Calu3 (cell line): ENCODE data around the gene RAB17. TPM values are rescaled to one million over a fixed set of nuclear protein-coding genes. Genes with fewer than 3 reads are reported as not detected.

Source experiments
- BruUV-seq: library from RNA; stranded (reverse); fragments of 400-500 nt; replicated peaks from 2 replicates; lab custom pipeline; 2021; lab: Mats Ljungman, UMichigan
- CTCF ChIA-PET: fragments of 300-600 bp; sonication (Branson Sonifier 250); formaldehyde crosslinking; loops from one replicate; lab custom pipeline; 2022; ENCODE audit warnings: antibody characterized with exemption; lab: Charles Lee
- DNase-seq: peaks from one replicate; pipeline ENCODE4 v3.0.0; 2022
- H3K27ac Mint-ChIP-seq: one replicate; pipeline ENCODE4 v1.8.0; 2022; ENCODE audit warnings: mixed read lengths; ENCODE audit not compliant: unreplicated experiment
- H3K27me3 Mint-ChIP-seq: one replicate; pipeline ENCODE4 v1.8.0; 2022; ENCODE audit warnings: mixed read lengths; ENCODE audit not compliant: unreplicated experiment
- H3K36me3 Mint-ChIP-seq: one replicate; pipeline ENCODE4 v1.8.0; 2022; ENCODE audit warnings: mild to moderate bottlenecking, moderate library complexity, mixed read lengths; ENCODE audit not compliant: insufficient read depth, unreplicated experiment
- H3K4me1 Mint-ChIP-seq: one replicate; pipeline ENCODE4 v1.8.0; 2022; ENCODE audit warnings: mild to moderate bottlenecking, low read depth, mixed read lengths; ENCODE audit not compliant: unreplicated experiment
- H3K4me3 Mint-ChIP-seq: one replicate; pipeline ENCODE4 v1.8.0; 2022; ENCODE audit warnings: mild to moderate bottlenecking, low read depth, moderate library complexity, mixed read lengths; ENCODE audit not compliant: unreplicated experiment
- H3K9me3 Mint-ChIP-seq: one replicate; pipeline ENCODE4 v1.8.0; 2022; ENCODE audit warnings: low read depth, mixed read lengths; ENCODE audit not compliant: unreplicated experiment
- intact Hi-C: fragments of 100-400 bp; cut with micrococcal nuclease; formaldehyde crosslinking; loops from one replicate; pipeline ENCODE4 v1.10.0; 2022; ENCODE audit not compliant: unreplicated experiment
- total RNA-seq: library from RNA; stranded (reverse); gene quantifications from 2 replicates; pipeline ENCODE4 v1.2.3, GENCODE V29; 2022
- TF ChIP-seq, protein P1 (sequence below): fragments of 200-600 bp; IDR thresholded peaks from one replicate; pipeline ENCODE4 v1.8.0; 2022; ENCODE audit warnings: antibody characterized with exemption; ENCODE audit not compliant: unreplicated experiment

RAB17 gene
- total RNA-seq, 1 experiment from 2014 or later: 33.3 TPM

DNA sequence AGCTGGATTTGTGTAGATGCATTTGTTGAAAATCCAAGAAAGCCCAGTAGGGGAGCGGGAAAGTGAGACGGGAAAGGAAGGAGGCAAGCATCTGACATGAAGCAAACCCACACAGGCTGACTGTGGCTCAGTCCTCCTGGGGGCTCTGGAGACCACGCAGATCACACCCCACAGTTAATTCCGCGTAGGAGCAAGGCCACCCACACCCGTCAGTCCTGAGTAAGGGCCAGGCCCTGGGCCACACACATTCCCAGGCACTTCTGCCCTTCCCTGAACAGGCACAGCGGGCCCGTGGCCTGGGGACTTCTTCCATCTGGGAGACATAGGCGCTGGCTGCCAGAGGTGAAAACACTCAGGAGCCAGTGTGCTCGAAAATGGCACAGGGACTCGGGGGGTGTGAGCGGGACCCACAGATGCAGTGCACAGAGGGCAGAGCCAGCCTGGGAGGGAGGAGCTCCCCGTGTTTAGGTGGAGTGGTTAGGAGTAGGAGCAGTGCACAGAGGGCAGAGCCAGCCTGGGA, 43.6 kb downstream of the RAB17 start:
- BruUV-seq: no TSS peak
- H3K9me3 Mint-ChIP-seq: no peaks in the 10 kb centered on the region
- H3K36me3 Mint-ChIP-seq: peaks cover 5% of the 10 kb centered on the region
- TF ChIP-seq, protein P1, sequence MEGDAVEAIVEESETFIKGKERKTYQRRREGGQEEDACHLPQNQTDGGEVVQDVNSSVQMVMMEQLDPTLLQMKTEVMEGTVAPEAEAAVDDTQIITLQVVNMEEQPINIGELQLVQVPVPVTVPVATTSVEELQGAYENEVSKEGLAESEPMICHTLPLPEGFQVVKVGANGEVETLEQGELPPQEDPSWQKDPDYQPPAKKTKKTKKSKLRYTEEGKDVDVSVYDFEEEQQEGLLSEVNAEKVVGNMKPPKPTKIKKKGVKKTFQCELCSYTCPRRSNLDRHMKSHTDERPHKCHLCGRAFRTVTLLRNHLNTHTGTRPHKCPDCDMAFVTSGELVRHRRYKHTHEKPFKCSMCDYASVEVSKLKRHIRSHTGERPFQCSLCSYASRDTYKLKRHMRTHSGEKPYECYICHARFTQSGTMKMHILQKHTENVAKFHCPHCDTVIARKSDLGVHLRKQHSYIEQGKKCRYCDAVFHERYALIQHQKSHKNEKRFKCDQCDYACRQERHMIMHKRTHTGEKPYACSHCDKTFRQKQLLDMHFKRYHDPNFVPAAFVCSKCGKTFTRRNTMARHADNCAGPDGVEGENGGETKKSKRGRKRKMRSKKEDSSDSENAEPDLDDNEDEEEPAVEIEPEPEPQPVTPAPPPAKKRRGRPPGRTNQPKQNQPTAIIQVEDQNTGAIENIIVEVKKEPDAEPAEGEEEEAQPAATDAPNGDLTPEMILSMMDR: no peak
- no peaks in the 10 kb centered on the region for H3K4me1 Mint-ChIP-seq
- DNase-seq: no peak
- CTCF ChIA-PET: no interaction called here
- no peaks in the 10 kb centered on the region for H3K27me3 Mint-ChIP-seq
- H3K27ac Mint-ChIP-seq: peak overlapping the region; percentile 54
- H3K4me3 Mint-ChIP-seq: no peak overlapping the region
- intact Hi-C loops: no loop called here

DNA sequence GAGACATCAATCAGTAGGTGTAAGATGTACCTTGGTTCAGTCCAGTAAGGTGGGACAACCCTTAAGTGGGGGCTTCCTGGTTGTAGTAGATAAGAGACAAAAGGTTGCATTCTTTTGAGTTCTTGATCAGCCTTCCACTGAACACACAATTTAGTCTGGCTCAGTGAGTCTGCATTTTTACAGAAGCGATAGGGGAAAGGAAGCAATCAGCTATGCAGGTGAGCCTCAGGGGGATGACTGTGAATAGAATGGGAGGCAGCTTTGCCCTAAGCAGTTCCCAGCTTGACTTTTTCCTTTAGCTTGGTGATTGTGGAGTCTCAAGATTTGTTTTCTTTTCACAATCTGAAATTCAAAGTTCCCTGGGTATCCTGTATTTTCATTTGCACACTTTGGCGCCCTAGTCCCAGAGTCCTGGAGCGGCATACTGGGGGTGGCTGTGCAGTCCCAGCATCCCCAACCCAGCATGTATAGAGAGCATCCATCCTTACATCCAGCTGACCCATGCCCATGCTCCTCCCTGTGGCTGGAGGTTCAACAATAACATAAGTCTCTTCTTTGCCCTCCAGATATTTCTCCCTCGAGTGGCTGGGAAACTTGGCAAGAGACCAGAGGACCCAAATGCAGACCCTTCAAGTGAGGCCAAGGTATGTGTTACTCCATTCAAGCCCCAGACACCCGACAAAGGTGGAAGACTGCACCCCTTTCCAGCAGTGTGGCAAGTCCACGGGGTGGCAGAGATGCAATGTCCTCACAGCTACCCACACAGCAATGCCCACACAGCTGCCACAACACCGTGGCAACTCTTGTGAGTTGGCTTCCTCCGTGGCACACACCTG, 44.3 kb downstream of the RAB17 start:
- no peak for DNase-seq
- H3K4me1 Mint-ChIP-seq: no peaks in the 10 kb centered on the region
- intact Hi-C loops: no loop called here
- H3K27ac Mint-ChIP-seq: no peak overlapping the region
- H3K4me3 Mint-ChIP-seq: no peak overlapping the region
- BruUV-seq: no TSS peak
- CTCF ChIA-PET: interaction anchor here (0.7 kb wide), 1 partner anchor 17 kb away, joined by 3 read pairs; no protein-coding TSS in a partner anchor
- TF ChIP-seq, protein P1: no peak
- H3K27me3 Mint-ChIP-seq: no peaks in the 10 kb centered on the region
- peaks cover 5% of the 10 kb centered on the region for H3K36me3 Mint-ChIP-seq
- H3K9me3 Mint-ChIP-seq: no peaks in the 10 kb centered on the region

DNA sequence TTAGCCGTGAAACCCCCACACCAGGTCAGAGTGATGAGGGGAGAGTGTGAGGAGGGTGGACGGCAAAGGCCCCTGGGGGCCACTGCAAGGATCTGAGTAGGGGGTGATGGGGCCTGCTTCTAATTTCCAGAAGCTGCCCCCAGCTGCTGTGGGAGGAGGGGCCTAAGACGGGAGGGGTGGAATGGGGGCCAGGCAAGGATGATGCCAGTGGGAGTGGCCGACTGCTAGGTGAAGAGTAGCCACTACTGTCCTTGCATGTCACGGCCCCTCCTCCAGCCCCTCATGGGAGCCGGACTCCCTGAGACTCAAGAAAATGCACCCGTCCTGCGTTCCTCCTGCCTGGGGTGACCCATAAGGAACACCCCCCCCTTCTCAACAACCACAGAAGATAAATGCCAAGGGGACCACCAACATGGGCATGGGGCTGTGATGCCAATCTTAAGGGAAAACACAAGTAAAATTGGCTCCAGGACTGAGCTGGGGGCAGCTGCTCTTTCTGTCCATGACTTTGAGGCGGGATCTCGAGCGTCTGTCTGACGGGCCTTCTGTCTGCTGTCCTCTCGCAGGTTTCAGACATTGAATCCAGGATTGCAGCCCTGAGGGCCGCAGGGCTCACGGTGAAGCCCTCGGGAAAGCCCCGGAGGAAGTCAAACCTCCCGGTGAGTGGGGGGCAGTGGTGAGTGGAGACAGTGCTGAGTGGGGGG, 48.4 kb downstream of the RAB17 start:
- CTCF ChIA-PET: interaction anchor here (1.7 kb wide), 1 partner anchor 30 kb away, joined by 7 read pairs; no protein-coding TSS in a partner anchor
- TF ChIP-seq, protein P1: no peak
- DNase-seq: no peak
- no peak overlapping the region for H3K4me3 Mint-ChIP-seq
- no peaks in the 10 kb centered on the region for H3K9me3 Mint-ChIP-seq
- H3K27ac Mint-ChIP-seq: no peak overlapping the region
- BruUV-seq: no TSS peak
- no peaks in the 10 kb centered on the region for H3K27me3 Mint-ChIP-seq
- peaks cover 9% of the 10 kb centered on the region for H3K36me3 Mint-ChIP-seq
- intact Hi-C loops: no loop called here
- H3K4me1 Mint-ChIP-seq: no peaks in the 10 kb centered on the region

DNA sequence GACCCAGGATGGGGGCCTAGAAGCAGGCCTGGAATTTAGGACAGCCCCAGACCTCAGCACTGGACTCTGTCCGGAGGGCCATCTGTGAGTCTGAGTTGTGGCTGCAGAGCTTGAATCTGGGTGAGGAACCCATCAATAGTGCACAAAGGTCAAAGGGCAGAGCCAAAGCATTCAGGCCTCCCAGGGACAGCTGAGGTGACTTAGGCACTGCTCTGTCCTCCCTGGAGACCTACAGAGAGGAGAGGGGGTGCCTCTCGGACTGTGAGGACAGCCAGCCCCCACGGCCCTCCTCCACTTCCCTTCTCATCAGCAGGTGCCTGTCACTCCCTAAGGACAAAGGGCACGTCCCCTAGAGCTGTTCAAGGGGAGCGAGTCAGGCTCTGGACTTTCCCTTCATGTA, 49.3 kb downstream of the RAB17 start:
- H3K27ac Mint-ChIP-seq: no peak overlapping the region
- no TSS peak for BruUV-seq
- TF ChIP-seq, protein P1: no peak
- no peaks in the 10 kb centered on the region for H3K4me1 Mint-ChIP-seq
- H3K4me3 Mint-ChIP-seq: no peak overlapping the region
- H3K36me3 Mint-ChIP-seq: peaks cover 4% of the 10 kb centered on the region
- no peaks in the 10 kb centered on the region for H3K9me3 Mint-ChIP-seq
- DNase-seq: no peak
- H3K27me3 Mint-ChIP-seq: no peaks in the 10 kb centered on the region
- intact Hi-C loops: no loop called here
- CTCF ChIA-PET: interaction anchor here (1.7 kb wide), 1 partner anchor 31 kb away, joined by 7 read pairs; no protein-coding TSS in a partner anchor
